ENCODE data around the gene HLA-DRB1.
"Not testable (repeated sequence)": the region's sequence is repeated elsewhere in the genome, so short reads cannot be mapped to it uniquely, and the experiment has no call there.

HLA-DRB1 gene

GRCh38 chr6:32609391-32609730, 19.7 kb upstream of the HLA-DRB1 start:
- no peak for DNase-seq

GRCh38 chr6:32608362-32608761, 18.7 kb upstream of the HLA-DRB1 start:
- DNase-seq: no peak

GRCh38 chr6:32607988-32608298, 18.3 kb upstream of the HLA-DRB1 start:
- DNase-seq: no peak

- no peak for DNase-seq
Measured at GRCh38 chr6:32607263-32607987, 17.8 kb upstream of the HLA-DRB1 start.

- no peak for DNase-seq
Measured at GRCh38 chr6:32604434-32604877, 14.8 kb upstream of the HLA-DRB1 start.

- no peak for DNase-seq
Measured at GRCh38 chr6:32603888-32604287, 14.2 kb upstream of the HLA-DRB1 start.

GRCh38 chr6:32603222-32603621, 13.6 kb upstream of the HLA-DRB1 start:
- no peak for DNase-seq

- no peak for DNase-seq
Measured at GRCh38 chr6:32602383-32602782, 12.7 kb upstream of the HLA-DRB1 start.

GRCh38 chr6:32597024-32597423, 7.4 kb upstream of the HLA-DRB1 start:
- no peak for DNase-seq

- not testable (repeated sequence) for DNase-seq
Measured at GRCh38 chr6:32590713-32591112, 1.1 kb upstream of the HLA-DRB1 start.

- DNase-seq: no peak
Measured at GRCh38 chr6:32588156-32588555, 1.5 kb downstream of the HLA-DRB1 start.

- no peak for DNase-seq
Measured at GRCh38 chr6:32583527-32583898, 6.1 kb downstream of the HLA-DRB1 start.

- DNase-seq: no peak
Measured at GRCh38 chr6:32581315-32582095, 8.1 kb downstream of the HLA-DRB1 start.

GRCh38 chr6:32580593-32580992, 9.1 kb downstream of the HLA-DRB1 start:
- no peak for DNase-seq

- DNase-seq: no peak
Measured at GRCh38 chr6:32578962-32579361, 10.7 kb downstream of the HLA-DRB1 start.

- DNase-seq: not testable (repeated sequence)
Measured at GRCh38 chr6:32577493-32577892, 12.2 kb downstream of the HLA-DRB1 start.

GRCh38 chr6:32576250-32576649, 13.4 kb downstream of the HLA-DRB1 start:
- DNase-seq: no peak

GRCh38 chr6:32570363-32570905, 19.2 kb downstream of the HLA-DRB1 start:
- no peak for DNase-seq

GRCh38 chr6:32568561-32568960, 21.1 kb downstream of the HLA-DRB1 start:
- no peak for DNase-seq

GRCh38 chr6:32566957-32567356, 22.7 kb downstream of the HLA-DRB1 start:
- DNase-seq: no peak

- no peak for DNase-seq
Measured at GRCh38 chr6:32565511-32565910, 24.1 kb downstream of the HLA-DRB1 start.

- DNase-seq: no peak
Measured at GRCh38 chr6:32562940-32563339, 26.7 kb downstream of the HLA-DRB1 start.

- DNase-seq: no peak
Measured at GRCh38 chr6:32559747-32560146, 29.9 kb downstream of the HLA-DRB1 start.

GRCh38 chr6:32558426-32559057, 31.1 kb downstream of the HLA-DRB1 start:
- DNase-seq: no peak
